ENCODE results near the gene WNT11.

- TF ChIP-seq EZH2 (optimal IDR thresholded peaks at IDR 0.05; ENCODE audit: low read depth, low read length), result no peak
- TF ChIP-seq CTCF (IDR thresholded peaks at IDR 0.05; ENCODE audit: low read length), result no peak
These were observed 44.9 kb upstream of the WNT11 start for GRCh38 chr11:76251226-76251575.

All from MM.1S (cell line).